H1 (cell line): Measurements from ENCODE around the gene KIF25. TPM values are rescaled to one million over a fixed set of nuclear protein-coding genes. Genes with fewer than 3 reads are reported as not detected.

Experiments used
- ASH2L ChIP-seq: fragments of 200-600, 300-600 bp; sonication (generic); IDR thresholded peaks from one replicate; pipeline ENCODE4 v1.7.1; 2017; ENCODE audit warnings: low read length
- BRCA1 ChIP-seq: IDR thresholded peaks from 2 replicates; pipeline ENCODE4 v1.6.1; 2012; ENCODE audit warnings: low read depth, low read length, improper control_type of control experiment
- CBX5 ChIP-seq: fragments of 300-800, 300-1000 bp; sonication (generic); IDR thresholded peaks from 2 replicates; pipeline ENCODE4 v1.7.1; 2016; ENCODE audit warnings: antibody characterized with exemption, low read length, low read depth
- polyA plus RNA-seq, 7 experiments: library from polyadenylated mRNA; depleted of rRNA in 3 of 7; stranded (reverse) in 5 of 7; unstranded in 2 of 7; fragments of >200 nt in 5 of 7; fragments of 200-250 nt in 2 of 7; gene quantifications; 1 replicate in 5 of 7; 2 replicates in 1 of 7; 4 replicates in 1 of 7; pipeline versions ENCODE4 v1.2.1 to v1.2.3, GENCODE V29; 2011 to 2013; ENCODE audit warnings: missing spikeins in 2 of 7, mixed read lengths in 2 of 7
- total RNA-seq: library from RNA; stranded (reverse); fragmentation: NEBNext Ultra II Directional; extraction: Animal tissue kit (Norgen Biotek cat#: 25700); gene quantifications from 2 replicates; pipeline ENCODE4 v1.2.1, GENCODE V29; 2021
- TF ChIP-seq, protein P1 (sequence below): IDR thresholded peaks from 2 replicates; pipeline ENCODE4 v1.6.1; 2012; ENCODE audit warnings: low read length, inconsistent platforms

KIF25 gene
- total and polyA plus RNA-seq, 2 of the 8 experiments (the other 6 are each of a cell fraction or from before 2014, with no cell fraction given), result 1.5 to 2.0 TPM

DNA sequence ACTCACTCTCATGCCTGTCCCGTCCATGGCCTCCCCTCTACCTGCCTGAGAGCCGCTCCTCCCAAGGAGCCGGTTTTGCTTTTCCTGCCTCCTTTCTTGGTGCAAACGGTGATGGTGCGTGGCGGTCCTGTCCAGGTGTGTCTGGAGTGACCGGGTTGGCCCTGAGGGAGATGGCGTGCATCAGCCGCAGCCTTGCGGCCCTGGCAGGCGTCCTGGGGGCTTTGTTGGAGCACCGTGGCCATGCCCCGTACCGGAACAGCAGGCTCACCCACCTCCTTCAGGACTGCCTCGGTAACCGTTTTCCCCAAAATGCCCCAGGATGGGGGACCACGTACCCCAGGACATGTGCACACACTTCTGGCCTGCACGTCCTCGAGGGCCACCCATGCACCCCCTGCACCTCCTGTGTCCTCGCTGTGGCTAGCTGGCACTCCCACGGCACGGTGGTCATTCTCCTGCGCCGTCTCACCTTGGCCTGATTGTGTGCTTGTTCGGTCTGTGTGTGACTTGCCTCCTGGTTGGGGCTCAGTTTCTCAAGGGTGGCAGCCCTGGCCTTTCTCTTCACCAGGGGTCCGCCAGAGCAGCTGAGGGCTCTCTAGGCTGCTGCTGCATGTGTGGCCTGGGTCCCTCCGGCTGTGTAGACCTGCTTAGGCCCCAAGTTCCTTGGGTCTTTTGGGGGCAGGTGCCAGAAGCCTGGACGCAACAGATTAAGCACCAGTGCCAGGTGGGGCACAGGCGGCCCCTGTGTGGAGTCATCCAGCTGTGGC, 45.1 kb downstream of the KIF25 start (continued):
- TF ChIP-seq CBX5 (no peak), ASH2L (no peak), BRCA1 (no peak)
- TF ChIP-seq, protein P1, sequence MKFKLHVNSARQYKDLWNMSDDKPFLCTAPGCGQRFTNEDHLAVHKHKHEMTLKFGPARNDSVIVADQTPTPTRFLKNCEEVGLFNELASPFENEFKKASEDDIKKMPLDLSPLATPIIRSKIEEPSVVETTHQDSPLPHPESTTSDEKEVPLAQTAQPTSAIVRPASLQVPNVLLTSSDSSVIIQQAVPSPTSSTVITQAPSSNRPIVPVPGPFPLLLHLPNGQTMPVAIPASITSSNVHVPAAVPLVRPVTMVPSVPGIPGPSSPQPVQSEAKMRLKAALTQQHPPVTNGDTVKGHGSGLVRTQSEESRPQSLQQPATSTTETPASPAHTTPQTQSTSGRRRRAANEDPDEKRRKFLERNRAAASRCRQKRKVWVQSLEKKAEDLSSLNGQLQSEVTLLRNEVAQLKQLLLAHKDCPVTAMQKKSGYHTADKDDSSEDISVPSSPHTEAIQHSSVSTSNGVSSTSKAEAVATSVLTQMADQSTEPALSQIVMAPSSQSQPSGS, result no peak
